ENCODE results near the gene FIG4.

GRCh38 chr6:109834595-109835437 is 143.7 kb downstream of the FIG4 start:
- TF ChIP-seq CTCF (IDR thresholded peaks at IDR 0.05), result no peak
- TF ChIP-seq POLR2A (IDR thresholded peaks at IDR 0.05), result no peak

Measured in Peyer's patch (tissue), 4 donors.